K562 (cell line): ENCODE data around the gene DUSP28. TPM values are rescaled to one million over a fixed set of nuclear protein-coding genes. Genes with fewer than 3 reads are reported as not detected.

ENCODE experiments used
- ATAC-seq: fragments of 200-7000 bp; cut with Tn5 transposase; 3 replicates; pipeline ENCODE4 v1.9.1; 2020; ENCODE audit warnings: moderate library complexity
- BruUV-seq: library from RNA; stranded (reverse); fragments of 400-500 nt; replicated peaks from 2 replicates; lab custom pipeline; 2021; lab: Mats Ljungman, UMichigan
- CTCF ChIA-PET: fragments of 300-600 bp; formaldehyde crosslinking; extraction: SDS; loops from one replicate; lab custom pipeline; 2021; ENCODE audit warnings: low intra/inter-chr PET ratio; lab: Yijun Ruan, JAX
- POLR2A ChIA-PET: fragments of 300-600, 350-650 bp; sonication (Branson Sonifier 250); formaldehyde crosslinking; extraction: SDS; loops from one replicate; lab custom pipeline; 2021; ENCODE audit warnings: antibody characterized with exemption, inconsistent platforms; lab: Yijun Ruan, JAX
- DNase-seq, 4 experiments: peaks; one replicate each; pipeline versions ENCODE4 v3.0.0 to v3.0.0-alpha.2; 2011 to 2018; ENCODE audit warnings: low spot score in 3 of 4, mixed read lengths in 3 of 4; ENCODE audit errors: extremely low read depth in 1 of 4
- FAIRE-seq: peaks from 2 replicates; lab custom pipeline; 2011; peaks lifted over from hg19 to GRCh38; lab: Jason Lieb, UNC
- H2AFZ ChIP-seq: 2 replicates; pipeline ENCODE4 v1.6.0; 2011; ENCODE audit warnings: low read depth, low read length, control low read depth, inconsistent platforms
- H3K27ac ChIP-seq: fragments of 200-600 bp; 3 replicates; pipeline ENCODE4 v1.8.0; 2011; ENCODE audit warnings: low read depth, mild to moderate bottlenecking, control low read depth, inconsistent platforms, low read length, moderate library complexity, mixed read lengths; ENCODE audit errors: extremely low read depth
- H3K27me3 ChIP-seq, 2 experiments: fragments of 300-600 bp in 1 of 2; 2 replicates in 1 of 2; 3 replicates in 1 of 2; pipeline versions ENCODE4 v1.6.0 to v1.8.0; 2011; ENCODE audit warnings: inconsistent platforms in 2 of 2, low read length in 2 of 2, mild to moderate bottlenecking in 1 of 2, mixed read lengths in 1 of 2, moderate library complexity in 1 of 2; ENCODE audit not compliant: control insufficient read depth in 2 of 2, insufficient read depth in 2 of 2
- H3K36me3 ChIP-seq: fragments of 300-600 bp; 3 replicates; pipeline ENCODE4 v1.8.0; 2011; ENCODE audit warnings: mild to moderate bottlenecking, low read length, inconsistent platforms; ENCODE audit not compliant: control insufficient read depth, insufficient read depth
- H3K4me1 ChIP-seq, 2 experiments: fragments of 200-600 bp in 1 of 2; replicated peaks in 1 of 2; 2 replicates in 1 of 2; 3 replicates in 1 of 2; pipeline versions ENCODE4 v1.5.1 to v1.8.0; 2011; ENCODE audit warnings: inconsistent platforms in 2 of 2, low read length in 2 of 2, mild to moderate bottlenecking in 1 of 2, mixed read lengths in 1 of 2, moderate library complexity in 1 of 2; ENCODE audit not compliant: control insufficient read depth in 2 of 2, insufficient read depth in 2 of 2
- H3K4me2 ChIP-seq: 2 replicates; pipeline ENCODE4 v1.6.1; 2011; ENCODE audit warnings: low read length, control low read depth, inconsistent platforms, mixed read lengths; ENCODE audit not compliant: insufficient read depth
- H3K4me3 ChIP-seq: fragments of 200-600 bp; sonication (generic), shearing (Covaris generic); 2 replicates; pipeline ENCODE4 v1.5.1; 2016; ENCODE audit warnings: control low read depth, inconsistent platforms
- H3K79me2 ChIP-seq: fragments of 200-600 bp; 3 replicates; pipeline ENCODE4 v1.8.0; 2011; ENCODE audit warnings: low read length, inconsistent platforms; ENCODE audit not compliant: control insufficient read depth, insufficient read depth
- H3K9ac ChIP-seq, 2 experiments: 2 replicates each; pipeline versions ENCODE4 v1.6.0 to v1.6.1; 2011; ENCODE audit warnings: low read depth in 2 of 2, low read length in 2 of 2, control low read depth in 1 of 2, inconsistent platforms in 1 of 2, mild to moderate bottlenecking in 1 of 2, mixed read lengths in 1 of 2; ENCODE audit not compliant: insufficient read depth in 1 of 2
- H3K9me1 ChIP-seq: one replicate; pipeline ENCODE4 v1.6.0; 2011; ENCODE audit warnings: inconsistent platforms, mild to moderate bottlenecking, low read length, moderate library complexity; ENCODE audit not compliant: control insufficient read depth, insufficient read depth
- H3K9me3 ChIP-seq: replicated peaks from 2 replicates; pipeline ENCODE4 v1.5.1; 2011; ENCODE audit warnings: low read depth, low read length, inconsistent platforms; ENCODE audit not compliant: control insufficient read depth, insufficient read depth
- H4K20me1 ChIP-seq: replicated peaks from 2 replicates; pipeline ENCODE4 v1.6.1; 2011; ENCODE audit warnings: low read length, inconsistent platforms, mixed read lengths; ENCODE audit not compliant: control insufficient read depth, insufficient read depth
- ATF2 ChIP-seq: sonication (generic); formaldehyde crosslinking; IDR thresholded peaks from 2 replicates; pipeline ENCODE4 v1.8.1; 2022; ENCODE audit warnings: missing genetic modification reagents
- CXXC5 ChIP-seq: fragments of 250-450 bp; sonication (Bioruptor Pico); IDR thresholded peaks from 2 replicates; pipeline ENCODE4 v1.8.0; 2022; ENCODE audit warnings: inconsistent platforms, mild to moderate bottlenecking, moderate library complexity
- EP300 ChIP-seq: IDR thresholded peaks from 2 replicates; pipeline ENCODE4 v1.6.1; 2012; ENCODE audit warnings: low read length, improper control_type of control experiment
- ETS2 ChIP-seq: IDR thresholded peaks from 2 replicates; pipeline ENCODE4 v1.6.1; 2016; ENCODE audit warnings: borderline replicate concordance, missing genetic modification characterization, mild to moderate bottlenecking, moderate library complexity, missing compliant biosample characterization; ENCODE audit not compliant: poor library complexity, severe bottlenecking
- HDAC2 ChIP-seq: fragments of 450-650 bp; IDR thresholded peaks from 2 replicates; pipeline ENCODE4 v1.6.1; 2016; ENCODE audit warnings: mild to moderate bottlenecking
- LARP7 ChIP-seq: fragments of 450-650 bp; IDR thresholded peaks from 2 replicates; pipeline ENCODE4 v1.6.1; 2016
- MED1 ChIP-seq: sonication (generic); formaldehyde crosslinking; IDR thresholded peaks from 2 replicates; pipeline ENCODE4 v1.8.1; 2023; ENCODE audit warnings: missing genetic modification reagents, borderline replicate concordance
- NFRKB ChIP-seq: fragments of 450-650 bp; IDR thresholded peaks from 2 replicates; pipeline ENCODE4 v1.6.1; 2016; ENCODE audit warnings: low read depth
- NR2C2 ChIP-seq, 2 experiments: fragments of 200-800 bp in 1 of 2; sonication (Bioruptor generic) in 1 of 2; sonication (generic) in 1 of 2; formaldehyde crosslinking in 1 of 2; IDR thresholded peaks; 2 replicates each; pipeline versions ENCODE4 v1.6.1 to v1.8.0; 2016 to 2022; ENCODE audit warnings: mild to moderate bottlenecking in 1 of 2, missing compliant biosample characterization in 1 of 2, missing genetic modification characterization in 1 of 2, missing genetic modification reagents in 1 of 2
- POLR2AphosphoS5 ChIP-seq: IDR thresholded peaks from 2 replicates; pipeline ENCODE4 v1.6.1; 2011; ENCODE audit warnings: mild to moderate bottlenecking, low read depth, low read length, moderate library complexity; ENCODE audit not compliant: control insufficient read depth, insufficient read depth
- RAD51 ChIP-seq: fragments of 450-650 bp; IDR thresholded peaks from 2 replicates; pipeline ENCODE4 v1.7.1; 2016; ENCODE audit warnings: low read depth, mild to moderate bottlenecking, borderline replicate concordance
- ZBTB1 ChIP-seq: sonication (generic); formaldehyde crosslinking; IDR thresholded peaks from 2 replicates; pipeline ENCODE4 v1.8.1; 2023; ENCODE audit warnings: missing genetic modification reagents, low read depth, mild to moderate bottlenecking, borderline replicate concordance
- WGBS: fragments of 100-300 bp; shearing (Covaris generic); methylation state at CpG from one replicate; pipeline ENCODE4 v1.1.6; 2016; ENCODE audit warnings: low coverage, mixed read lengths; ENCODE audit not compliant: insufficient coverage; ENCODE audit errors: missing lambda C conversion rate; 5-methylcytosine and 5-hydroxymethylcytosine counted together
- in situ Hi-C: fragments of 300-500 bp; cut with MboI; formaldehyde crosslinking; loops from 4 replicates; pipeline ENCODE4 v1.15.0; 2018; ENCODE audit warnings: inconsistent platforms, mixed read lengths
- intact Hi-C: fragments of 100-400 bp; cut with micrococcal nuclease; formaldehyde crosslinking; loops from 2 replicates; pipeline ENCODE4 v1.14.2; 2022
- polyA plus RNA-seq, 8 experiments: library from polyadenylated mRNA; depleted of rRNA in 4 of 8; stranded (reverse) in 5 of 8; unstranded in 3 of 8; fragments of >200 nt; fragmentation: Nextera tagmentation in 2 of 8; fragmentation: Illumina TruSeq in 1 of 8; extraction: Ambion mirVana in 2 of 8; extraction: Trizol in 1 of 8; gene quantifications; 2 replicates each; pipeline versions ENCODE4 v1.2.1 to v1.2.3, GENCODE V29; 2011 to 2014; ENCODE audit warnings: inconsistent platforms in 1 of 8, missing spikeins in 1 of 8
- total RNA-seq, 7 experiments: library from RNA; depleted of rRNA in 6 of 7; stranded (reverse); fragments of >200 nt in 6 of 7; fragmentation: Illumina TruSeq in 2 of 7; extraction: Trizol in 2 of 7; gene quantifications; 2 replicates each; pipeline versions ENCODE4 v1.2.1 to v1.2.3, GENCODE V29; 2011 to 2021; ENCODE audit warnings: low replicate concordance in 1 of 7
- TF ChIP-seq, protein P1 (sequence below): IDR thresholded peaks from 2 replicates; pipeline ENCODE4 v1.6.1; 2012; ENCODE audit warnings: low read depth, low read length, improper control_type of control experiment, borderline replicate concordance
- TF ChIP-seq, protein P2 (sequence below): sonication (generic); formaldehyde crosslinking; IDR thresholded peaks from 2 replicates; pipeline ENCODE4 v1.8.0; 2022; ENCODE audit warnings: missing genetic modification reagents, mild to moderate bottlenecking, moderate library complexity, borderline replicate concordance

The DUSP28 gene
- total and polyA plus RNA-seq, 9 of the 15 experiments (the other 6 are each of a cell fraction or from before 2014, with no cell fraction given), result 2.8 to 8.1 (median 4.2) TPM

DNA sequence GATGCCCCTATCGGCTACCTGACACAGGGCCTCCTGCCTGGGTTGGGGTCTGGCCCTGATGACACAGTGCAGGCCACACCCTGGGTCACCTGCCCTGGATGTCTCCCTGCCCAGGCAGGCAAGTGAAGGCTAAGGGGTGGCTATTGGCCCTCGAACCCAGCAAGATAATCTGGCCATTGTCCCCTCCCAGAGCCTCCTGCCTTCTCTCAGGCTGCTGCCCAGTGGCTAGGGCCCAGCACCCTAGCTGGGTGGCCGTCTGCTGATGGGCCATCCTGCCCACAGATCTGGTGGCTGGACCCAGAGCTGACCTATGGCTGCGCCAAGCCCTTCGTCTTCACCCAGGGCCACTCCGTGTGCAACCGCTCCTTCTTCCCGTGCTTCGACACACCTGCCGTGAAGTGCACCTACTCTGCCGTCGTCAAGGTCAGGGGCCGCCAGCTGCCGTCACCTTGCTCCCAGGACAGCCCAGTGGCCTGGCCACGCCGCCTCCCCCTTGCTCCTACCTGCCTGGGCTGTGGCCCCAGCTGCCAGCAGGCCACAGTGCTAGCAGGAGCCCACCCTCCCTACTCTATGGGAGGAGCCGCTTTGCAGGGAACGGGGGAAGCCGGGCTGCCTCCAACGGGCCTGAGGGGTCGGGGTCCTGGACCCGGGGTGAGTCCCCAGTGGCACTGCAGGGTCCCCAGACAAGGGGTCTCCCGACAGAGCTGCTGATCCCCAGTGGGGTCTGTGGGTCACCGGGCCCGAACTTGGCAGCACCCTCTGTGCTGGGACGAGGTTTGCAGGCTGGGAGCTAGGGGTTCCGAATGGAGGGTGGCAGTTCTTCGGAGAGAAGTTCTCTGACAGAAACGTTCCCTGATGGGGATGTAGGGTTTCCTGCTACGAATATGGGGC is 12.2 kb downstream of the DUSP28 start:
- FAIRE-seq (no peak), ATAC-seq (no peak), DNase-seq (no peak)
- ChIA-PET CTCF (no interaction called here), POLR2A (interaction anchor here (0.9 to 1.4 kb wide), 2 partner anchors 8 to 12 kb away, joined by 3 to 8 read pairs; no protein-coding TSS in a partner anchor)
- Histone ChIP-seq H3K9me1 (no peaks in the 10 kb centered on the region), H3K36me3 (peaks cover 30% of the 10 kb centered on the region; the same call in 1 of the 3 replicates), H4K20me1 (no peaks in the 10 kb centered on the region), H3K4me2 (no peak overlapping the region), H3K4me3 (no peak overlapping the region), H3K9ac (no peak overlapping the region), H2AFZ (no peak overlapping the region), H3K4me1 (peaks cover 4 to 49% of the 10 kb centered on the region in 2 experiments; a peak in 4 of 5 replicates), H3K27ac (no peak overlapping the region), H3K9me3 (no peaks in the 10 kb centered on the region), H3K27me3 (no peaks in the 10 kb centered on the region), H3K79me2 (peaks cover 35% of the 10 kb centered on the region)
- no TSS peak for BruUV-seq
- WGBS, result 96% methylated on average over 14 of the region's 30 CpGs
- intact Hi-C loops (no loop called here), in situ Hi-C loops (no loop called here)
- TF ChIP-seq, protein P1, sequence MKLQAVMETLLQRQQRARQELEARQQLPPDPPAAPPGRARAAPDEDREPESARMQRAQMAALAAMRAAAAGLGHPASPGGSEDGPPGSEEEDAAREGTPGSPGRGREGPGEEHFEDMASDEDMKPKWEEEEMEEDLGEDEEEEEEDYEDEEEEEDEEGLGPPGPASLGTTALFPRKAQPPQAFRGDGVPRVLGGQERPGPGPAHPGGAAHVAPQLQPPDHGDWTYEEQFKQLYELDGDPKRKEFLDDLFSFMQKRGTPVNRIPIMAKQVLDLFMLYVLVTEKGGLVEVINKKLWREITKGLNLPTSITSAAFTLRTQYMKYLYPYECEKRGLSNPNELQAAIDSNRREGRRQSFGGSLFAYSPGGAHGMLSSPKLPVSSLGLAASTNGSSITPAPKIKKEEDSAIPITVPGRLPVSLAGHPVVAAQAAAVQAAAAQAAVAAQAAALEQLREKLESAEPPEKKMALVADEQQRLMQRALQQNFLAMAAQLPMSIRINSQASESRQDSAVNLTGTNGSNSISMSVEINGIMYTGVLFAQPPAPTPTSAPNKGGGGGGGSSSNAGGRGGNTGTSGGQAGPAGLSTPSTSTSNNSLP, result no peak
- TF ChIP-seq, protein P2, sequence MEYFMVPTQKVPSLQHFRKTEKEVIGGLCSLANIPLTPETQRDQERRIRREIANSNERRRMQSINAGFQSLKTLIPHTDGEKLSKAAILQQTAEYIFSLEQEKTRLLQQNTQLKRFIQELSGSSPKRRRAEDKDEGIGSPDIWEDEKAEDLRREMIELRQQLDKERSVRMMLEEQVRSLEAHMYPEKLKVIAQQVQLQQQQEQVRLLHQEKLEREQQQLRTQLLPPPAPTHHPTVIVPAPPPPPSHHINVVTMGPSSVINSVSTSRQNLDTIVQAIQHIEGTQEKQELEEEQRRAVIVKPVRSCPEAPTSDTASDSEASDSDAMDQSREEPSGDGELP (CRISPR knock-in tag), result no peak
- TF ChIP-seq ZBTB1 (CRISPR knock-in tag), result no peak
- TF ChIP-seq MED1 (CRISPR knock-in tag), result no peak
- TF ChIP-seq POLR2AphosphoS5, result no peak
- no peak for TF ChIP-seq HDAC2
- no peak for TF ChIP-seq CXXC5 (CRISPR knock-in tag)
- no peak for TF ChIP-seq NR2C2 (CRISPR knock-in tag; IDR thresholded peaks at IDR 0.05)
- TF ChIP-seq NR2C2 (tag; IDR thresholded peaks at IDR 0.05), result no peak
- TF ChIP-seq ETS2 (tag), result no peak
- TF ChIP-seq LARP7, result no peak
- no peak for TF ChIP-seq ATF2 (CRISPR knock-in tag)
- TF ChIP-seq RAD51, result no peak
- no peak for TF ChIP-seq NFRKB
- no peak for TF ChIP-seq EP300
